Measurements from ENCODE around the gene EGFL7.

The EGFL7 gene

GRCh38 chr9:136713550-136713949, 50.8 kb downstream of the EGFL7 start (continued):
- no peak for TF ChIP-seq ZNF561 (tag by site-specific recombination; IDR thresholded peaks at IDR 0.05; ENCODE audit: borderline replicate concordance)
- TF ChIP-seq ZBTB21 (tag by site-specific recombination; IDR thresholded peaks at IDR 0.05) = no peak
- no peak for TF ChIP-seq ZNF701 (tag by site-specific recombination; IDR thresholded peaks at IDR 0.05)
- no peak for TF ChIP-seq AEBP2 (tag by site-specific recombination; IDR thresholded peaks at IDR 0.05; ENCODE audit: borderline replicate concordance)
- TF ChIP-seq ZNF658 (tag by site-specific recombination; IDR thresholded peaks at IDR 0.05) = no peak
- TF ChIP-seq ZEB2 (tag by site-specific recombination; IDR thresholded peaks at IDR 0.05) = no peak
- peak; percentile 63; the same call in 1 of the 2 replicates for TF ChIP-seq ZNF449 (tag by site-specific recombination; IDR thresholded peaks at IDR 0.05)
- TF ChIP-seq ZNF133 (tag by site-specific recombination; IDR thresholded peaks at IDR 0.05) = no peak
- no peak for TF ChIP-seq ZNF394 (tag by site-specific recombination; IDR thresholded peaks at IDR 0.05; ENCODE audit: borderline replicate concordance)
- no peak for TF ChIP-seq KLF10 (tag by site-specific recombination; IDR thresholded peaks at IDR 0.05)
- no peak for TF ChIP-seq ZNF623 (tag by site-specific recombination; IDR thresholded peaks at IDR 0.05)
- TF ChIP-seq BCL11B (tag by site-specific recombination; IDR thresholded peaks at IDR 0.05; ENCODE audit: low read depth) = peak; percentile 27; the same call in 1 of the 2 replicates
- no peak for TF ChIP-seq ZNF704 (tag by site-specific recombination; IDR thresholded peaks at IDR 0.05)
- peak; percentile 38; the same call in 1 of the 2 replicates for TF ChIP-seq KLF7 (tag by site-specific recombination; IDR thresholded peaks at IDR 0.05; ENCODE audit: borderline replicate concordance)
- TF ChIP-seq ZNF837 (tag by site-specific recombination; IDR thresholded peaks at IDR 0.05) = no peak
- no peak for TF ChIP-seq SP3 (tag by site-specific recombination; IDR thresholded peaks at IDR 0.05)
- no peak for TF ChIP-seq ZNF221 (tag by site-specific recombination; IDR thresholded peaks at IDR 0.05; ENCODE audit: borderline replicate concordance)
- TF ChIP-seq ZFHX2 (tag by site-specific recombination; conservative IDR thresholded peaks at IDR 0.05) = no peak
- no peak for TF ChIP-seq ZNF777 (tag by site-specific recombination; IDR thresholded peaks at IDR 0.05; ENCODE audit: borderline replicate concordance)
- TF ChIP-seq ZSCAN16 (tag by site-specific recombination; IDR thresholded peaks at IDR 0.05) = no peak
- TF ChIP-seq ZNF529 (tag by site-specific recombination; IDR thresholded peaks at IDR 0.05; ENCODE audit: insufficient replicate concordance) = no peak
- no peak for TF ChIP-seq MZF1 (tag by site-specific recombination; IDR thresholded peaks at IDR 0.05; ENCODE audit: borderline replicate concordance)
- no peak for TF ChIP-seq KLF8 (tag by site-specific recombination; IDR thresholded peaks at IDR 0.05)
- TF ChIP-seq BCL6B (tag by site-specific recombination; IDR thresholded peaks at IDR 0.05) = no peak
- no peak for TF ChIP-seq ZNF660 (tag by site-specific recombination; IDR thresholded peaks at IDR 0.05)
- TF ChIP-seq ZFP3 (tag by site-specific recombination; IDR thresholded peaks at IDR 0.05; ENCODE audit: low read depth) = no peak
- no peak for TF ChIP-seq ZNF791 (tag by site-specific recombination; IDR thresholded peaks at IDR 0.05)
- no peak for TF ChIP-seq TCF7L2 (IDR thresholded peaks at IDR 0.05; ENCODE audit: borderline replicate concordance, low read depth, low read length)
- TF ChIP-seq ZNF174 (tag by site-specific recombination; IDR thresholded peaks at IDR 0.05) = no peak
- no peak for TF ChIP-seq MYNN (tag by site-specific recombination; IDR thresholded peaks at IDR 0.05; ENCODE audit: borderline replicate concordance)
- TF ChIP-seq ZNF324 (tag by site-specific recombination; IDR thresholded peaks at IDR 0.05) = no peak
- TF ChIP-seq PATZ1 (tag by site-specific recombination; IDR thresholded peaks at IDR 0.05) = peak; percentile 56
- no peak for TF ChIP-seq ZNF155 (tag by site-specific recombination; IDR thresholded peaks at IDR 0.05)

Measured in HEK293 (cell line).